Muscle layer of duodenum (tissue), 2 donors: Measurements from ENCODE around the gene CCDC146.

ENCODE experiments used
- H3K27ac ChIP-seq: one replicate; pipeline ENCODE4 v1.7.0; 2013; ENCODE audit warnings: mild to moderate bottlenecking, low read length
- H3K27me3 ChIP-seq: one replicate; pipeline ENCODE4 v1.7.0; 2013; ENCODE audit warnings: low read depth, mild to moderate bottlenecking, control low read depth, low read length
- H3K36me3 ChIP-seq, 2 donors: one replicate each; pipeline ENCODE4 v1.7.0; 2013; ENCODE audit warnings: low read length in 2 of 2, control low read depth in 1 of 2, mild to moderate bottlenecking in 1 of 2; ENCODE audit not compliant: insufficient read depth in 2 of 2, control insufficient read depth in 1 of 2
- H3K4me1 ChIP-seq, 2 donors: one replicate each; pipeline ENCODE4 v1.7.0; 2013; ENCODE audit warnings: low read length in 2 of 2, mild to moderate bottlenecking in 2 of 2, control low read depth in 1 of 2, moderate library complexity in 1 of 2; ENCODE audit not compliant: insufficient read depth in 2 of 2, control insufficient read depth in 1 of 2
- H3K4me3 ChIP-seq, 2 donors: one replicate each; pipeline ENCODE4 v1.7.0; 2013; ENCODE audit warnings: low read length in 2 of 2, low read depth in 1 of 2, mild to moderate bottlenecking in 1 of 2
- H3K9me3 ChIP-seq, 2 donors: one replicate each; pipeline ENCODE4 v1.7.0; 2013; ENCODE audit warnings: low read length in 2 of 2, control low read depth in 1 of 2, mild to moderate bottlenecking in 1 of 2; ENCODE audit not compliant: control insufficient read depth in 1 of 2
- donor health status: healthy.

The CCDC146 gene

DNA sequence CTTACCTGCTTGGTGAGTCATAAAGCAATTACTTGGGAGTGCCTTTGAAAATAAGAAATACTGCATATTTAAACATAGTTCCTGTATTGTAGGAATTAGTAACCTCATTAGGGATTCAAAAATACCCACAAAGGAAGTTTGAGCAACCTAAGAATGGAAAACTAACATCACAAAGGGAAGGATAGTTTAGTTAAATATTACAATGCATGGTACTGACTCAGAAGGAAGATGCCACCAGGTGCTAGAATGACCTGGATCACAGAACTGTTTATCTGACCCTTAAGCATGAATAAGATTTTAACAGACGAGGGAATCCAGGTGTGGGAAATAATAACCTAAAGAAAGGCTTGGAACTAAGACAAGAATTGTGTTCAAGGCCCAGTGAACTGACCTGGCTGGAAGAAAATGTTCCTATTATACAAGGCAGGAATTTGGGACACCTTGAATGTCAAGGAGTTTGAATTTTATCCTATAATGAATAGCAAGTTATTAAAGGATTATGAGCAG, 187.4 kb downstream of the CCDC146 start:
- peaks cover 0 to 5% of the 10 kb centered on the region in 2 donors for H3K36me3 ChIP-seq
- peaks cover 8 to 25% of the 10 kb centered on the region in 2 donors for H3K4me1 ChIP-seq
- H3K4me3 ChIP-seq, result no peak overlapping the region
- H3K27ac ChIP-seq, result no peak overlapping the region
- H3K27me3 ChIP-seq, result no peaks in the 10 kb centered on the region
- H3K9me3 ChIP-seq, result no peaks in the 10 kb centered on the region

DNA sequence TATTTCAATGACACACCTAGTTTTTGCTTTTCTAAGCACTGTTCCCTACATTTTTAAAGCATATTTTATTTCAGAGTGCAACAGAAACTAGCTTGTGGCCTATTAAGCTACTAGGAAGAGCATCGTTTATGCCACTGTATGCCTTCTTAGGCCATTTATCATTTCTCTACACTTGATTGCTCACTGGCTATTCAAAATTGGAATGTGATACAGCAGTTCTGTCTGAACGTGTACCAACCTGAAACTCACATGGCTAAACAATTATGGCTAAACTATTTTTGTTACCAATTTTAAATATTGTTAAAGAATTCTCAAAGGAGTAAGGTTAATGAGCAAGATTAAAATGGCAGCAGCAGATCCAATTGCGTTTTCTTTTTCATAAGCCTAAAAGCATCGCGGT, 188.6 kb downstream of the CCDC146 start:
- Histone ChIP-seq H3K4me3 (no peak overlapping the region), H3K9me3 (no peaks in the 10 kb centered on the region), H3K27me3 (no peaks in the 10 kb centered on the region), H3K4me1 (peaks cover 8 to 34% of the 10 kb centered on the region in 2 donors), H3K36me3 (peaks cover 0 to 5% of the 10 kb centered on the region in 2 donors), H3K27ac (no peak overlapping the region)

GRCh38 chr7:77313085-77313484, 190.7 kb downstream of the CCDC146 start:
- Histone ChIP-seq H3K27me3 (no peaks in the 10 kb centered on the region), H3K9me3 (no peaks in the 10 kb centered on the region), H3K4me1 (peaks cover 8 to 37% of the 10 kb centered on the region in 2 donors), H3K36me3 (peaks cover 5 to 10% of the 10 kb centered on the region in 2 donors), H3K4me3 (no peak overlapping the region), H3K27ac (no peak overlapping the region)

DNA sequence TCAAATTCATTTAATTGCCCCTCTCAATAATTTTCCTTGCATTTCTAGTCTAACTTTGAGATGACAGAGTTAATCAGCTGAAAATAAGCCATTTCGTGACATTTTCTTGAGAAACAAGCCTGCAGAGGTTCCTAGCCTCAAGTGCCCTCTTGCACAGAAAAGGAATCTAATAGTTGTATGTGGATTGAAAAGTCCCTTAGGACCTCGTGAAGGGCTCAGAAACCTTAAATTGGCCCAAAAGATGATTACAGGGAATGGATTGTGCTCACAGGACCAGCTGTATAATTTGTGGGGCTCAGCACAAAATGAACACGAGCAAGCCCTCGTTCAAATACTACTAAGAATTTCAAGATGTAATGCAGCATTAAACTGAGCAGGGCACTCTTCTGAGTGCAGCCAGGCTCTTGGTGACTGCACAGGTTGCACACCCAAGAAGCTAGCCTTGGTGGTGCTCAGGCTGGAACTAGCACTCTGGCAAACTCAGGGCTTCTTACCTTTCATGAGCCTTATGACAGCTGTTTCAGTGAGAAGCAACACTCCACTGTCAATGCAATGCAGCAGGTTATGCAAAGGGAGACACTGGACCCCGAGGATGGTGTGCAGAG, 191.6 kb downstream of the CCDC146 start:
- Histone ChIP-seq H3K4me1 (peaks cover 8 to 37% of the 10 kb centered on the region in 2 donors), H3K4me3 (no peak overlapping the region), H3K36me3 (peaks cover 5 to 13% of the 10 kb centered on the region in 2 donors), H3K27me3 (no peaks in the 10 kb centered on the region), H3K27ac (no peak overlapping the region), H3K9me3 (no peaks in the 10 kb centered on the region)

DNA sequence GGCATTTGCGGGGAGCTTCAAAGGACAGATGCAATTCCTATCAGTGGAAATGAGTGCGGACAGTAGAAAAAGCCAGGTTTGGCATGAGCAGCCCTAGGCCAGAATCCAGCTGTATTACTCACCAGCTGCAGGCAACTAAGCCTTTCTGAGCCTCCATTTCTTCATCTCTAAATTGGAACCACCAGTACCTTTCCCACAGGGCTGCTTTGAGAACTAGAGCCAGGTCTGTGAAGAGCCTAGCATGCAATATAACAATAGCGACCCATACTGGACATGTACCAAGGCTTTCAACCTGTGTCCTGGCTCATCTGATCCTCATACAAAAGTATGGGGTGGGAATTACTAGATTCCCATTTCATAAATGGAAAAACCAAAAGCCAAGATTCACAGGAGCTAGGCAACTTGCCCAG, 192.8 kb downstream of the CCDC146 start:
- Histone ChIP-seq H3K27ac (no peak overlapping the region), H3K4me3 (no peak overlapping the region), H3K36me3 (peaks cover 5 to 13% of the 10 kb centered on the region in 2 donors), H3K9me3 (no peaks in the 10 kb centered on the region), H3K27me3 (no peaks in the 10 kb centered on the region), H3K4me1 (peaks cover 8 to 37% of the 10 kb centered on the region in 2 donors)

DNA sequence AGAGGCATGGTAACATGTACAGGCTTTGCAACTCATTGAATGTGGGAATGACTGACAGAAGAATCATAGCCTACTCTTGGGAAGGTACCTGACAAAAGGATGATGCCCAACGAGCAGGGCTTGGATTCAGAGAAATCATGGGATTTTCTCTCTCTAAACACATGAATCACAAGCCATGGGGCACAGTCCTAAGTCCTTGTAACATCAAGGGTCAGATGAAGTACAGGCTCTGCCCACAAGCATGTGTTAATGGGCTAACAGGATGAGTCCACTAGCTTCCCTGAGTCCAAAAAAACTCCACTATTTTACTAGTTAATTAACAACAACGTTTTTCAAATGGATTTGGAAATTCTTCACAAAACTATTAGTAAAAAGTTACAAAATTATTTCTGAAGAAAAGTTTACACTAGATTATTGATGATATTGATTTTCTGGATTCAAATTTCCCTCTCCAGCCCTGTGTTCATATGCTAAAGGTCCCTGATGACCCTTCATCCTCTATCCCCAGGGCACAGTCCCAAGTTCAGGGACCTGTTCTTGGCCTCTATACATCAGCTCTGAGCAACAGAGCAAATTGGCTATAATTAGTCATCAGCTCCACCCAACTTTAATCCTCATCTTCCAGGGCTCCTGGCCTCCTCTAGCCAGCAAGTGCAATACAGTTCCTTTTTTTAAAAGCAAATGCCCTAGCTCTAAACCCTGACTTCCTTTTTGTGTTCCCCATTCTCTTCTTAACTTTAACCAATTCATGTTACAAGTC, 194.0 kb downstream of the CCDC146 start:
- Histone ChIP-seq H3K36me3 (peaks cover 8% of the 10 kb centered on the region in 2 donors), H3K27ac (no peak overlapping the region), H3K9me3 (no peaks in the 10 kb centered on the region), H3K4me3 (no peak overlapping the region), H3K4me1 (peaks cover 8 to 37% of the 10 kb centered on the region in 2 donors), H3K27me3 (no peaks in the 10 kb centered on the region)

DNA sequence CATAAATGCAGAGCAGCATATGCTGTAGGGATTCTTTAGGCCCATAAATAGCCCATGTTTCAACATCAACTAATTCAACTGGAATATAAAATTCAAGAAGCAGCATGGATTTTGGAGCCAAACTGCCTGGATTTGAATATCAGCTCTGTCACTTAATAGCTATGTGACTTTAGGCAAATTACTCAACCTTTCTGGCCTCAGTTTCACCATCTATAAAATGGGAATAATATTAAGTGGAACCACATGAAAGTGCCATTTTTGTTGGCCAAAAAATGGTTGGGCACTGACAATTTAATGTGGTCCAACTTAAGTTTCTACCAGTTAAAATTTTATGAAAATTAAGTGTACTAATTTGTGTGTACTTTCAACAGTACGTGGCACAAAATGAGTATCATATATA, 195.6 kb downstream of the CCDC146 start:
- no peak overlapping the region for H3K27ac ChIP-seq
- H3K4me1 ChIP-seq, result peaks cover 0 to 27% of the 10 kb centered on the region in 2 donors
- H3K9me3 ChIP-seq, result no peaks in the 10 kb centered on the region
- peaks cover 8 to 13% of the 10 kb centered on the region in 2 donors for H3K36me3 ChIP-seq
- H3K4me3 ChIP-seq, result no peak overlapping the region
- no peaks in the 10 kb centered on the region for H3K27me3 ChIP-seq

DNA sequence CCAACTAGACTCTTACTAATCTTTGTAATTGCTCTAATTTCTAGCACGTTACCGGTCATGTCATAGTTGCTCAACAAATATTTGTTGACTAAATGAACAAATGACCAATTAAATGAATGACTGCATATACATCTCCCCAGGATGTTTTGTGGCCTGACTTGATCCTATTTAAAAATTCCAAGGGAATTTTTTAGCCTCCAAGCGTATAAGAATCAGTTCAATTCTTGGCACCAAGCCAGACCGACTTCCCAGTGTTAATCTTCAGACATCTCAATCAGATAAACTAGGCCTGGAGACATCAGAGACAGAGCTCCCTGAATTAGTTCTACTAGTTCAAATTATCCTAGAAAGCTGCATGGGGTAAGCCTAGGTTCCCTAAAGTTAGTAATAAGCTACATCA, 197.7 kb downstream of the CCDC146 start:
- no peaks in the 10 kb centered on the region for H3K9me3 ChIP-seq
- no peak overlapping the region for H3K4me3 ChIP-seq
- H3K27me3 ChIP-seq, result no peaks in the 10 kb centered on the region
- H3K36me3 ChIP-seq, result peaks cover 8 to 13% of the 10 kb centered on the region in 2 donors
- peaks cover 0 to 11% of the 10 kb centered on the region in 2 donors for H3K4me1 ChIP-seq
- no peak overlapping the region for H3K27ac ChIP-seq

- Histone ChIP-seq H3K9me3 (no peaks in the 10 kb centered on the region), H3K4me1 (peaks cover 0 to 5% of the 10 kb centered on the region in 2 donors), H3K4me3 (no peak overlapping the region), H3K27ac (no peak overlapping the region), H3K36me3 (peaks cover 8 to 13% of the 10 kb centered on the region in 2 donors), H3K27me3 (no peaks in the 10 kb centered on the region)
Measured at GRCh38 chr7:77320714-77321113, 198.3 kb downstream of the CCDC146 start.

DNA sequence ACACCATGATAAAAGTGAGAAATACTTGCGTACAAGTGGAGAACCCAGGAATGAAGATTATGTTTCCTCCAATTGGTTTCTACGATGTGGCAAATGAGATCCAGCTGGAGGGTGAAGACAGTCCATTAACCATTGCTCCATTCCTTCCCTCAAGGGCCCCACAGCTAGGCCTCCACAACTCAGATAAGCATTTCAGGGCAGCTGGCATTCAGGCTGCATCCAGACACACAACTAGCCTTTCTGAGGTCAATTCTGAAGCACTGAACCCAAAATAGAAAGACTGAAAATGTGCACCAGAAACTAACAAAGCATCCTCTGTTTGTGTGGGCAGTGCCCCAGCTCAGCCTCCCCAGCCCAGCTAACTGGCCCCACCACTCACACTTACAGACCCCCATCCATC, 198.9 kb downstream of the CCDC146 start:
- no peak overlapping the region for H3K4me3 ChIP-seq
- no peak overlapping the region for H3K27ac ChIP-seq
- H3K36me3 ChIP-seq, result peaks cover 8 to 13% of the 10 kb centered on the region in 2 donors
- no peaks in the 10 kb centered on the region for H3K9me3 ChIP-seq
- peaks cover under 1 to 1% of the 10 kb centered on the region in 2 donors for H3K4me1 ChIP-seq
- no peaks in the 10 kb centered on the region for H3K27me3 ChIP-seq

GRCh38 chr7:77326131-77326530, 203.7 kb downstream of the CCDC146 start:
- Histone ChIP-seq H3K27me3 (no peaks in the 10 kb centered on the region), H3K27ac (no peak overlapping the region), H3K9me3 (no peaks in the 10 kb centered on the region), H3K36me3 (peaks cover 0 to 8% of the 10 kb centered on the region in 2 donors), H3K4me3 (no peak overlapping the region), H3K4me1 (peaks cover 18 to 30% of the 10 kb centered on the region in 2 donors)
